ENCODE measurements around the gene KIF22. TPM values are rescaled to one million over a fixed set of nuclear protein-coding genes. Genes with fewer than 3 reads are reported as not detected.
A peak's percentile ranks its signal among the peaks of the same experiment; 100 is the strongest.

Gene KIF22
- total RNA-seq, 2 donors from 2014 or later = 10.1 to 17.1 TPM

DNA sequence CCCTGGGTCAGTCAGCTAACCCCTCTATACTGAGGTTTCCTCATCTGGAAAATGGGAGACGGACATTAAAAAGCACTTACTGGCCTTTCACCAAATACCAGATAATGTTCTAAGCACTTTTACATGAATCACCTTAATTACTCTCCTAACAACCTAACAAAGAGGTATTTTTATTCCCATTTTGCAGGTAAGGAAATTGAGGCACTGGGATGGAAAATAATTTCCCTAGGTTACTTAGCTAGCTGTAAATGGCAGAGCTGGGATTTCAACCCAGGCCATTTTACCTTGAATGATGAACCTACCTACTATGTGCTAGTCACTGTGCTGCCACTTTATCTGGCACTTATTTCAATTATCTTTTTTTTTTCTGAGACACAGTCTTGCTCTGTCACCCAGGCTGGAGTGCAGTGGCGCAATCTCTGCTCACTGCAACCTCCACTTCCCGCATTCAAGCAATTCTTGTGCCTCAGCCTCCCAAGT, 3.7 kb downstream of the KIF22 start:
- H3K27ac ChIP-seq = no peak overlapping the region
- peaks cover 0 to 17% of the 10 kb centered on the region in 2 donors for H3K4me1 ChIP-seq
- no peak for DNase-seq (ENCODE audit: low spot score)
- TF ChIP-seq, protein P1, sequence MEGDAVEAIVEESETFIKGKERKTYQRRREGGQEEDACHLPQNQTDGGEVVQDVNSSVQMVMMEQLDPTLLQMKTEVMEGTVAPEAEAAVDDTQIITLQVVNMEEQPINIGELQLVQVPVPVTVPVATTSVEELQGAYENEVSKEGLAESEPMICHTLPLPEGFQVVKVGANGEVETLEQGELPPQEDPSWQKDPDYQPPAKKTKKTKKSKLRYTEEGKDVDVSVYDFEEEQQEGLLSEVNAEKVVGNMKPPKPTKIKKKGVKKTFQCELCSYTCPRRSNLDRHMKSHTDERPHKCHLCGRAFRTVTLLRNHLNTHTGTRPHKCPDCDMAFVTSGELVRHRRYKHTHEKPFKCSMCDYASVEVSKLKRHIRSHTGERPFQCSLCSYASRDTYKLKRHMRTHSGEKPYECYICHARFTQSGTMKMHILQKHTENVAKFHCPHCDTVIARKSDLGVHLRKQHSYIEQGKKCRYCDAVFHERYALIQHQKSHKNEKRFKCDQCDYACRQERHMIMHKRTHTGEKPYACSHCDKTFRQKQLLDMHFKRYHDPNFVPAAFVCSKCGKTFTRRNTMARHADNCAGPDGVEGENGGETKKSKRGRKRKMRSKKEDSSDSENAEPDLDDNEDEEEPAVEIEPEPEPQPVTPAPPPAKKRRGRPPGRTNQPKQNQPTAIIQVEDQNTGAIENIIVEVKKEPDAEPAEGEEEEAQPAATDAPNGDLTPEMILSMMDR (IDR thresholded peaks at IDR 0.05) = no peak
- H3K36me3 ChIP-seq = peaks cover 21% of the 10 kb centered on the region
- H3K4me3 ChIP-seq = no peak overlapping the region
- H3K9me3 ChIP-seq = no peaks in the 10 kb centered on the region
- H3K27me3 ChIP-seq = no peaks in the 10 kb centered on the region

DNA sequence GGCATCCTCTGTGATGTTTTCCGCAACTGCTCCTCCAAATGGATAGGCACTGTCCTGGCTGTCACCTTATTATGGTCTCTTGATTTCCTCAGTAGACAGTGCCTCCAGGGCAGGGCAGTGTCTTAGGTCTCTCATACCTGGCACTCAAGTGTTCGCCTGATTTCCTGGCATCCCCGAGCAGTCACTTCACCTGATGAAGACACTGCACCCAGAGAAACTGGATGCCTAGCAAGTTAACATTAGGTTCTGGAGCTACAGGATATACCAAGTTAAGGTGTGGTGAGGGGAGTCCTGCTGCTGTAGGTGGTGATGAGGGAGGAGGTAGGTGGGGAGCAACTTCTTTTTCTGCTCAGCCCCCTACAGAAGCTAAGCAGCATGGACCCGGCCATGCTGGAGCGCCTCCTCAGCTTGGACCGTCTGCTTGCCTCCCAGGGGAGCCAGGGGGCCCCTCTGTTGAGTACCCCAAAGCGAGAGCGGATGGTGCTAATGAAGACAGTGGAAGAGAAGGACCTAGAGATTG, 11.9 kb downstream of the KIF22 start:
- no peak for DNase-seq (ENCODE audit: low spot score)
- Histone ChIP-seq H3K27me3 (no peaks in the 10 kb centered on the region), H3K4me3 (no peak overlapping the region), H3K36me3 (peaks cover 25% of the 10 kb centered on the region), H3K9me3 (no peaks in the 10 kb centered on the region), H3K4me1 (peaks cover 0 to 19% of the 10 kb centered on the region in 2 donors), H3K27ac (no peak overlapping the region)
- TF ChIP-seq, protein P1 (IDR thresholded peaks at IDR 0.05) = no peak

DNA sequence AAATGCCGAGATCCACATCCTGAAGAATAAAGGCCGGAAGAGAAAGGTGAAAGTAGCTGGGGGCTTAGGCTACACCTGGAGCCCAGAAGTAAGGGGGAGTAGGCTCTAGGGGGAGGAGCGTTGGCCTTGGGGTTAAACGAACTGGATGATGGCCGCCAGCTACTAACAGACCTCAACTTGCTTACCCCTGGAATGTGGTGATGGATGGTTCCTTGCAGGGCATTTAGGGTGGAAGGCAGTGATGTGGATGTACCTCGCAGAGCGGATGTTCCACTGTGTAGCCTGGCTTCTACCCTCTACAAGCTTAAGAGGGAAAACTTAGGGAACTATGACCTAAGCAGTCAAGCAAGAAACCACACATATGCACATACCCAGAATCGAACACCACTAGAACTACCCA, 13.5 kb downstream of the KIF22 start:
- Histone ChIP-seq H3K27me3 (no peaks in the 10 kb centered on the region), H3K27ac (peak overlapping the region in 1 of 2 donors; percentile 100), H3K36me3 (peaks cover 20% of the 10 kb centered on the region), H3K4me1 (peaks cover 0 to 35% of the 10 kb centered on the region in 2 donors), H3K4me3 (no peak overlapping the region), H3K9me3 (no peaks in the 10 kb centered on the region)
- DNase-seq (ENCODE audit: low spot score) = no peak
- TF ChIP-seq, protein P1 (IDR thresholded peaks at IDR 0.05) = no peak

DNA sequence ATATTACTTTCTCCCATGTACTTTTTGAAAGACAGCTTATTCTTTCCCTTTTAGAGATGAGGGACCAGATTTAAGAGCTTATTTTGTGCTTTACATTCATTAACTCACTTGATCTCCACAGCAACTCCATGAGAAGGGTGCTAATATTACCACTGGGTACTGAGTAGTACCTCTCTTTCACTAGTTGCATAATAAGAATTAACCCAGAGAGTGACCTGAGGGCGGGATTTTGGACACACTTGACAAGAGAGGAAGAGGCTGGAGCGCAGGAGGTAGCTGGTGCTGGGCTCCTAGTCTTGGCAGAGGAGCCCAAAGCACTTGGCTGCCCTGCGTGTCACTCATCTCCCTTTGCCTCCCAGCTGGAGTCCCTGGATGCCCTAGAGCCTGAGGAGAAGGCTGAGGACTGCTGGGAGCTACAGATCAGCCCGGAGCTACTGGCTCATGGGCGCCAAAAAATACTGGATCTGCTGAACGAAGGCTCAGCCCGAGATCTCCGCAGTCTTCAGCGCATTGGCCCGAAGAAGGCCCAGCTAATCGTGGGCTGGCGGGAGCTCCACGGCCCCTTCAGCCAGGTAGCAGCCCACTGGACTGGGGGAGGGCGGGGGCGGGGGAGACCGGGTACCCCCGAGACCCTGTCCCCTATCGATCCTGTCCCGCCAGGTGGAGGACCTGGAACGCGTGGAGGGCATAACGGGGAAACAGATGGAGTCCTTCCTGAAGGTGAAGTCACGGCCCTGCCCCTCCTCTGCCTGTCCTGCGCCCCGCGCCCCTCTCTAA, 14.1 kb downstream of the KIF22 start:
- no peak for DNase-seq (ENCODE audit: low spot score)
- no peaks in the 10 kb centered on the region for H3K27me3 ChIP-seq
- TF ChIP-seq, protein P1 (IDR thresholded peaks at IDR 0.05) = no peak
- peaks cover 20% of the 10 kb centered on the region for H3K36me3 ChIP-seq
- peak overlapping the region; percentile 62 to 78 for H3K4me3 ChIP-seq
- H3K4me1 ChIP-seq = peaks cover 0 to 41% of the 10 kb centered on the region in 2 donors
- H3K9me3 ChIP-seq = no peaks in the 10 kb centered on the region
- H3K27ac ChIP-seq = peak overlapping the region; percentile 98 to 100

DNA sequence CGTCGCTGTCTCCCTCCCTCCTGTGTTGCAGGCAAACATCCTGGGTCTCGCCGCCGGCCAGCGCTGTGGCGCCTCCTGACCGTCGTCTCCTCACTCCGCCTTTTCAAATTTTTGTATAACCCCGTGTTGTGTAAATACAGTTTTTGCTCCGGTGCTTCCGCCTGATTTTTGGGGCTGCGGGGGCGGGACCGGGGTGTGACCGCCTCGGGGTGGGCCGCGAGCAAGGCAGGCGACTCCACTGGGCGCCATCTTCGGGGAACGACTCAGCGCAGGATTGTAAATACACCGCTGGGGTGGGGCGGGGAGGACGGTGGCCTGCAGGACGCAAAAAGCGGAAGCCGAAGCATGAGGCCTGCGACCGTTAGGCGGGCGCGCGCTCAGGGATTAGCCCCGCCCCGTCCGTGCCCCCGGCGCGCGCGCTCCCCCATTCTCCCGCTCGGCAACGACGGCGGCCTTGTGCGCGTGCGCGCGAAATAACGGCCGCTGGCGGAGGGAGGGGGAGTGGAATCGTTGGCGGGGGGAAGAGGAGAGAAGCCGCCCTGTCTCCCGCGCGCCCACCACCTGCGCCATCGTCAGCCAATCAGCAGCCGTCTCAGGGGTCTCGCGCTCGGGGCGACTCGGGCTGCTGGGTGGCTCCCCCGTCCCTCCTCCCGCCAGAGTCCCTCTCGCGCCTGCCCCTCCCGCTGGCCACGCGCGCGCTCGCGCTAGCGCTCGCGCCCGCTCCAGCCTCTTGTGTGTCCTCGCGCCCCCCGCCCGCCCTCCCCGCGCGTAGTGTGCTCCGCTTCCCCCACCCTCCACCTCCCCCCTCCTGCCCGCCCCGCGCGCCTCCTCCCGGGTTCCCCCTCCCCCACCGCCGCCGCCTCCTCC, 14.9 kb downstream of the KIF22 start:
- H3K4me1 ChIP-seq = peaks cover 0 to 49% of the 10 kb centered on the region in 2 donors
- H3K27me3 ChIP-seq = no peaks in the 10 kb centered on the region
- DNase-seq (ENCODE audit: low spot score) = peak; percentile 98

More for the DNA sequence above, 14.9 kb downstream of the KIF22 start:
- TF ChIP-seq, protein P1 (IDR thresholded peaks at IDR 0.05) = no peak
- Histone ChIP-seq H3K4me3 (peak overlapping the region; percentile 62 to 78), H3K9me3 (no peaks in the 10 kb centered on the region), H3K27ac (peak overlapping the region; percentile 98 to 100), H3K36me3 (peaks cover 14% of the 10 kb centered on the region)

All from right atrium auricular region (tissue), 2 donors.